SU-DHL-6 (cell line): ENCODE results near the gene STK10.

ENCODE experiments used
- CTCF ChIP-seq: fragments of 200-600 bp; sonication (generic); IDR thresholded peaks from one replicate; pipeline ENCODE4 v1.5.1; 2017; ENCODE audit warnings: antibody characterized with exemption, mild to moderate bottlenecking, low read length, moderate library complexity; ENCODE audit not compliant: insufficient read depth, poor library complexity, severe bottlenecking
- EZH2phosphoT487 ChIP-seq: fragments of 200-600 bp; sonication (generic), shearing (Covaris generic); conservative IDR thresholded peaks from 2 replicates; pipeline ENCODE4 v1.6.1; 2018; ENCODE audit warnings: mild to moderate bottlenecking, antibody characterized with exemption, low read length, moderate library complexity, mixed read lengths

DNA sequence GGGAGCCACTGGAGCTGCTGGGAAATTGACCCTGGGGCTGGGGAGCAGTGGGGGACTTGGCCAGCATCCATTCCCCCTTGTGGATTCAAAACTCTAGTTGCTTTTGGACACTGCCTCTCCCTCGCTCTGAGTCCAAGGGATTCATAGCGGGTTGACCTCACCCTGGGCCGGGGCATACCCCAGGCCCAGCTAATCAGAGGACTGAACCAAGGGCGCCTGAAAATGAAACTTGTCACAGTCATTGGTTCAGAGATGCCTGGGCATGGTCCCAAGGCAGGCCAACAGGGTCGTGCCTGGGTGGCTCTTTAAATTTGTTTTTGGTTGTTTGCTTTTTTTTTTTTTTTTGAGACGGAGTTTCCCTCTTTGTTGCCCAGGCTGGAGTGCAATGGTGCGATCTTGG, 22.6 kb downstream of the STK10 start:
- TF ChIP-seq CTCF (no peak), EZH2phosphoT487 (no peak)
